GM19035 (cell line): ENCODE results near the gene SMG5.
A peak's percentile ranks its signal among the peaks of the same experiment; 100 is the strongest.
"Not testable (repeated sequence)": the region's sequence is repeated elsewhere in the genome, so short reads cannot be mapped to it uniquely, and the experiment has no call there.

Experiments used
- ATAC-seq: cut with Tn5 transposase; IDR thresholded peaks from one replicate; pipeline ENCODE4 v1.9.1; 2021; ENCODE audit not compliant: unreplicated experiment

Gene SMG5

GRCh38 chr1:156282479-156283222 lies at the start of gene SMG5:
Gene SMG5 (minus strand): TSS chr1:156282825. CDS start chr1:156282680, 145 bp downstream.
- ATAC-seq, result peak; percentile 73

GRCh38 chr1:156323179-156323578 lies 40.6 kb upstream of the SMG5 start:
- not testable (repeated sequence) for ATAC-seq

- no peak for ATAC-seq
Measured at GRCh38 chr1:156320560-156320959, 37.9 kb upstream of the SMG5 start.

GRCh38 chr1:156319664-156320063 lies 37.0 kb upstream of the SMG5 start:
- ATAC-seq, result no peak

GRCh38 chr1:156316909-156317308 lies 34.3 kb upstream of the SMG5 start:
- no peak for ATAC-seq

- ATAC-seq, result no peak
Measured at GRCh38 chr1:156310962-156311361, 28.3 kb upstream of the SMG5 start.

- ATAC-seq, result no peak
Measured at GRCh38 chr1:156308078-156308477, 25.5 kb upstream of the SMG5 start.

GRCh38 chr1:156305215-156305614 lies 22.6 kb upstream of the SMG5 start:
- no peak for ATAC-seq

GRCh38 chr1:156303241-156303640 lies 20.6 kb upstream of the SMG5 start:
- no peak for ATAC-seq

GRCh38 chr1:156298852-156299357 lies 16.3 kb upstream of the SMG5 start, which contains the start of gene VHLL:
Gene VHLL (minus strand): TSS chr1:156299307. CDS start chr1:156299189, 118 bp downstream.
- no peak for ATAC-seq

GRCh38 chr1:156295391-156295947 lies 12.8 kb upstream of the SMG5 start, which contains the start of gene GLMP:
Gene GLMP (minus strand): TSS chr1:156295679. CDS start chr1:156295645, 34 bp downstream.
- ATAC-seq, result peak; percentile 64

- ATAC-seq, result no peak
Measured at GRCh38 chr1:156293895-156294294, 11.3 kb upstream of the SMG5 start.

- no peak for ATAC-seq
Measured at GRCh38 chr1:156293098-156293434, 10.4 kb upstream of the SMG5 start.

GRCh38 chr1:156291226-156292061 lies 8.8 kb upstream of the SMG5 start:
- no peak for ATAC-seq

- no peak for ATAC-seq
Measured at GRCh38 chr1:156289857-156290256, 7.2 kb upstream of the SMG5 start.

GRCh38 chr1:156286061-156286460 lies 3.4 kb upstream of the SMG5 start:
- ATAC-seq, result no peak

GRCh38 chr1:156285437-156285836 lies 2.8 kb upstream of the SMG5 start:
- no peak for ATAC-seq

- no peak for ATAC-seq
Measured at GRCh38 chr1:156284757-156285156, 2.1 kb upstream of the SMG5 start.

- ATAC-seq, result no peak
Measured at GRCh38 chr1:156284112-156284511, 1.5 kb upstream of the SMG5 start, which contains the start of gene TMEM79. Gene TMEM79 (plus strand): TSS chr1:156284325. CDS start chr1:156285227, 902 bp downstream.

GRCh38 chr1:156283521-156283920 lies 896 bp upstream of the SMG5 start:
- ATAC-seq, result no peak

- ATAC-seq, result no peak
Measured at GRCh38 chr1:156281693-156282478, 739 bp downstream of the SMG5 start.
